ENCODE results near the gene GTF2F1. TPM values are rescaled to one million over a fixed set of nuclear protein-coding genes. Genes with fewer than 3 reads are reported as not detected.

GTF2F1 gene
- total and polyA plus RNA-seq, 4 donors = 7.4 to 24.4 (median 16.8) TPM

GRCh38 chr19:6442087-6442688 lies 49.2 kb upstream of the GTF2F1 start:
- no peak overlapping the region for H3K27ac ChIP-seq (ENCODE audit: low read depth in 1 of 2, low read length in 2 of 2)
- no peak overlapping the region for H3K4me3 ChIP-seq (ENCODE audit: low read depth in 1 of 3, low read length in 3 of 3)
- no peaks in the 10 kb centered on the region for H3K27me3 ChIP-seq (ENCODE audit: control insufficient read depth in 4 of 4, insufficient read depth in 4 of 4, low read length in 3 of 4)
- TF ChIP-seq RXRA (IDR thresholded peaks at IDR 0.05) (no peak), FOXA2 (IDR thresholded peaks at IDR 0.05) (no peak)
- H3K9ac ChIP-seq (ENCODE audit: low read depth in 1 of 2, low read length in 2 of 2) = no peak overlapping the region
- H3K4me1 ChIP-seq (ENCODE audit: control insufficient read depth in 4 of 4, insufficient read depth in 4 of 4, low read length in 3 of 4) = no peaks in the 10 kb centered on the region
- H3K9me3 ChIP-seq (ENCODE audit: control insufficient read depth in 4 of 4, low read length in 3 of 4) = no peaks in the 10 kb centered on the region
- DNase-seq (ENCODE audit: low spot score) = no peak
- peaks cover 0 to 15% (median 4%) of the 10 kb centered on the region in 4 donors for H3K36me3 ChIP-seq (ENCODE audit: control insufficient read depth in 4 of 4, insufficient read depth in 3 of 4, low read depth in 1 of 4, low read length in 3 of 4)
- WGBS = 93% methylated on average over 13 of the region's 13 CpGs

DNA sequence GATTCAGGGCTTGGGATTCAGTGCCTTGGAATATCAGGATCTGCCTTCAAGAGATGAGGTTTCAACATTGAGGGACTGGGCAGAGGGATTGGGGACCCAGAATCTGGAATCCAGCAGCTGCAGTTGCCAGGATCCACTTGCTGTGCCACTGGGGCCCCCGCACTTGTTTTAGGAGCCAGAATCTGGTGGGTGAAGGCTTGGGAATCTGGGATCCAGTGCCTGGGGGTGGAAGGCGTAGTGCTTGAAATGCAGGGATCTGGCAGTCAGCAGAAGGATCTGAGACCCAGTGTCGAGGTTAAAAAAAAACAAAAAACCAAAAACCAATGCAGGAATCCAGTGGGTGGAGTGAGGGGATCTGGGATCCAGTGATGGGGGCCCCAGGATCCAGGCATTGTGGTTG lies 47.9 kb upstream of the GTF2F1 start:
- Histone ChIP-seq H3K36me3 (ENCODE audit: control insufficient read depth in 4 of 4, insufficient read depth in 3 of 4, low read depth in 1 of 4, low read length in 3 of 4) (peaks cover 0 to 9% (median 2%) of the 10 kb centered on the region in 4 donors), H3K9ac (ENCODE audit: low read depth in 1 of 2, low read length in 2 of 2) (no peak overlapping the region), H3K4me1 (ENCODE audit: control insufficient read depth in 4 of 4, insufficient read depth in 4 of 4, low read length in 3 of 4) (no peaks in the 10 kb centered on the region), H3K27ac (ENCODE audit: low read depth in 1 of 2, low read length in 2 of 2) (no peak overlapping the region), H3K27me3 (ENCODE audit: control insufficient read depth in 4 of 4, insufficient read depth in 4 of 4, low read length in 3 of 4) (no peaks in the 10 kb centered on the region), H3K9me3 (ENCODE audit: control insufficient read depth in 4 of 4, low read length in 3 of 4) (no peaks in the 10 kb centered on the region), H3K4me3 (ENCODE audit: low read depth in 1 of 3, low read length in 3 of 3) (no peak overlapping the region)
- 89% methylated on average over 3 of the region's 3 CpGs for WGBS
- DNase-seq (ENCODE audit: low spot score) = no peak
- TF ChIP-seq TAF1 (conservative IDR thresholded peaks at IDR 0.05) (no peak), EGR1 (IDR thresholded peaks at IDR 0.05; ENCODE audit: low read depth in 2 of 2) (no peak), YY1 (IDR thresholded peaks at IDR 0.05) (no peak), HNF4A (conservative IDR thresholded peaks at IDR 0.05) (no peak), HNF4G (IDR thresholded peaks at IDR 0.05) (no peak), SP1 (IDR thresholded peaks at IDR 0.05) (no peak), FOXA2 (IDR thresholded peaks at IDR 0.05) (no peak), FOXA1 (IDR thresholded peaks at IDR 0.05) (no peak), JUND (IDR thresholded peaks at IDR 0.05) (no peak), RAD21 (IDR thresholded peaks at IDR 0.05) (no peak), CTCF (IDR thresholded peaks at IDR 0.05; ENCODE audit: low read depth, low read length, missing input control) (no peak), NR2F2 (IDR thresholded peaks at IDR 0.05) (no peak)
- TF ChIP-seq, protein P1, sequence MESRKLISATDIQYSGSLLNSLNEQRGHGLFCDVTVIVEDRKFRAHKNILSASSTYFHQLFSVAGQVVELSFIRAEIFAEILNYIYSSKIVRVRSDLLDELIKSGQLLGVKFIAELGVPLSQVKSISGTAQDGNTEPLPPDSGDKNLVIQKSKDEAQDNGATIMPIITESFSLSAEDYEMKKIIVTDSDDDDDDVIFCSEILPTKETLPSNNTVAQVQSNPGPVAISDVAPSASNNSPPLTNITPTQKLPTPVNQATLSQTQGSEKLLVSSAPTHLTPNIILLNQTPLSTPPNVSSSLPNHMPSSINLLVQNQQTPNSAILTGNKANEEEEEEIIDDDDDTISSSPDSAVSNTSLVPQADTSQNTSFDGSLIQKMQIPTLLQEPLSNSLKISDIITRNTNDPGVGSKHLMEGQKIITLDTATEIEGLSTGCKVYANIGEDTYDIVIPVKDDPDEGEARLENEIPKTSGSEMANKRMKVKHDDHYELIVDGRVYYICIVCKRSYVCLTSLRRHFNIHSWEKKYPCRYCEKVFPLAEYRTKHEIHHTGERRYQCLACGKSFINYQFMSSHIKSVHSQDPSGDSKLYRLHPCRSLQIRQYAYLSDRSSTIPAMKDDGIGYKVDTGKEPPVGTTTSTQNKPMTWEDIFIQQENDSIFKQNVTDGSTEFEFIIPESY (IDR thresholded peaks at IDR 0.05) = no peak
- TF ChIP-seq, protein P2, sequence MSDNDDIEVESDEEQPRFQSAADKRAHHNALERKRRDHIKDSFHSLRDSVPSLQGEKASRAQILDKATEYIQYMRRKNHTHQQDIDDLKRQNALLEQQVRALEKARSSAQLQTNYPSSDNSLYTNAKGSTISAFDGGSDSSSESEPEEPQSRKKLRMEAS (IDR thresholded peaks at IDR 0.05) = no peak

DNA sequence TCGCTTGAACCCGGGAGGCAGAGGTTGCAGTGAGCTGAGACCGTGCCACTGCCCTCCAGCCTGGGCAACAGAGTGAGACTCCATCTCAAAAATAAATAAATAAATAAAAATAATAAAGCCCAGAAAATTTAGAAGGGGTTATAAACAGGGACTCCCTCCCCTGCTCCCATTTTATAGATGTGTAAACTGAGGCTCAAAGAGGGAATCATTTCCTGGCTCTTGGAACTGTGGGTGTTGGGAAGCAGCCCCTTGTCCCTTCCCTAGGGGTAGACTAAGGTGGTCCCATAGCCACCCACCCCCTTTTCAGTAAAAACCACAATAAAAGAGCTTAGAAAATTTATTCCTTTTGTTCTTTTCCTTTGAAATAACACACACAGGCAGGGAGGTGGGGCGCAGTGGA lies 46.8 kb upstream of the GTF2F1 start:
- H3K27ac ChIP-seq (ENCODE audit: low read depth in 1 of 2, low read length in 2 of 2) = no peak overlapping the region
- no peaks in the 10 kb centered on the region for H3K27me3 ChIP-seq (ENCODE audit: control insufficient read depth in 4 of 4, insufficient read depth in 4 of 4, low read length in 3 of 4)
- no peak overlapping the region for H3K9ac ChIP-seq (ENCODE audit: low read depth in 1 of 2, low read length in 2 of 2)
- no peaks in the 10 kb centered on the region for H3K4me1 ChIP-seq (ENCODE audit: control insufficient read depth in 4 of 4, insufficient read depth in 4 of 4, low read length in 3 of 4)
- no peak overlapping the region for H3K4me3 ChIP-seq (ENCODE audit: low read depth in 1 of 3, low read length in 3 of 3)
- no peak for DNase-seq (ENCODE audit: low spot score)
- 93% methylated on average over 4 of the region's 4 CpGs for WGBS
- peaks cover 0 to 5% (median 0%) of the 10 kb centered on the region in 4 donors for H3K36me3 ChIP-seq (ENCODE audit: control insufficient read depth in 4 of 4, insufficient read depth in 3 of 4, low read depth in 1 of 4, low read length in 3 of 4)
- H3K9me3 ChIP-seq (ENCODE audit: control insufficient read depth in 4 of 4, low read length in 3 of 4) = no peaks in the 10 kb centered on the region
- TF ChIP-seq JUND (IDR thresholded peaks at IDR 0.05) (no peak), HNF4A (conservative IDR thresholded peaks at IDR 0.05) (no peak), SP1 (IDR thresholded peaks at IDR 0.05) (no peak), GABPA (IDR thresholded peaks at IDR 0.05 in 1 of 2, conservative IDR thresholded peaks at IDR 0.05 in 1 of 2) (no peak), CTCF (IDR thresholded peaks at IDR 0.05; ENCODE audit: low read depth, low read length, missing input control) (no peak), RAD21 (IDR thresholded peaks at IDR 0.05) (no peak), FOXA2 (IDR thresholded peaks at IDR 0.05) (no peak), RXRA (IDR thresholded peaks at IDR 0.05) (no peak), TAF1 (conservative IDR thresholded peaks at IDR 0.05) (no peak), NR2F2 (IDR thresholded peaks at IDR 0.05) (no peak)
- TF ChIP-seq, protein P2 (IDR thresholded peaks at IDR 0.05) = no peak
- TF ChIP-seq, protein P3, sequence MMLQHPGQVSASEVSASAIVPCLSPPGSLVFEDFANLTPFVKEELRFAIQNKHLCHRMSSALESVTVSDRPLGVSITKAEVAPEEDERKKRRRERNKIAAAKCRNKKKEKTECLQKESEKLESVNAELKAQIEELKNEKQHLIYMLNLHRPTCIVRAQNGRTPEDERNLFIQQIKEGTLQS (IDR thresholded peaks at IDR 0.05) = no peak
- TF ChIP-seq, protein P1 (IDR thresholded peaks at IDR 0.05) = no peak

Measured in liver (tissue), 9 donors.